K562 (cell line): ENCODE measurements around the gene IDUA. TPM values are rescaled to one million over a fixed set of nuclear protein-coding genes. Genes with fewer than 3 reads are reported as not detected.
A peak's percentile ranks its signal among the peaks of the same experiment; 100 is the strongest.

Source experiments
- CCAR2 ChIP-seq: fragments of 200-400 bp; formaldehyde crosslinking; IDR thresholded peaks from 2 replicates; pipeline ENCODE4 v1.6.1; 2017; ENCODE audit warnings: mild to moderate bottlenecking, low read depth, low read length
- CXXC5 ChIP-seq: fragments of 250-450 bp; sonication (Bioruptor Pico); IDR thresholded peaks from 2 replicates; pipeline ENCODE4 v1.8.0; 2022; ENCODE audit warnings: inconsistent platforms, mild to moderate bottlenecking, moderate library complexity
- GATAD2A ChIP-seq: fragments of 450-650 bp; IDR thresholded peaks from 2 replicates; pipeline ENCODE4 v1.6.1; 2017
- JUN ChIP-seq, 2 experiments: sonication (generic) in 1 of 2; formaldehyde crosslinking in 1 of 2; IDR thresholded peaks; 2 replicates each; pipeline versions ENCODE4 v1.6.1 to v1.8.0; 2012 to 2022; ENCODE audit warnings: borderline replicate concordance in 2 of 2, mild to moderate bottlenecking in 2 of 2, improper control_type of control experiment in 1 of 2, low read depth in 1 of 2, low read length in 1 of 2, missing genetic modification reagents in 1 of 2
- LCOR ChIP-seq: sonication (generic); formaldehyde crosslinking; IDR thresholded peaks from 2 replicates; pipeline ENCODE4 v1.8.0; 2022; ENCODE audit warnings: mild to moderate bottlenecking, missing genetic modification reagents
- MAZ ChIP-seq, 2 experiments: fragments of 450-650 bp in 1 of 2; sonication (generic) in 1 of 2; formaldehyde crosslinking; IDR thresholded peaks in 1 of 2; conservative IDR thresholded peaks in 1 of 2; 2 replicates each; pipeline versions ENCODE4 v1.4.0 to v1.5.0; 2020; ENCODE audit warnings: mild to moderate bottlenecking in 1 of 2, missing genetic modification reagents in 1 of 2
- NR2C2 ChIP-seq, 2 experiments: fragments of 200-800 bp in 1 of 2; sonication (Bioruptor generic) in 1 of 2; sonication (generic) in 1 of 2; formaldehyde crosslinking in 1 of 2; IDR thresholded peaks; 2 replicates each; pipeline versions ENCODE4 v1.6.1 to v1.8.0; 2016 to 2022; ENCODE audit warnings: mild to moderate bottlenecking in 1 of 2, missing compliant biosample characterization in 1 of 2, missing genetic modification characterization in 1 of 2, missing genetic modification reagents in 1 of 2
- RB1 ChIP-seq: fragments of 450-650 bp; IDR thresholded peaks from 2 replicates; pipeline ENCODE4 v1.6.1; 2017; ENCODE audit warnings: low read depth, mild to moderate bottlenecking
- RBBP5 ChIP-seq: fragments of 200-600 bp; sonication (generic); IDR thresholded peaks from 2 replicates; pipeline ENCODE4 v1.6.1; 2012; ENCODE audit warnings: borderline replicate concordance, mild to moderate bottlenecking, low read length, control low read depth, inconsistent platforms; ENCODE audit not compliant: insufficient read depth, poor library complexity, severe bottlenecking
- SOX6 ChIP-seq: fragments of 450-650 bp; IDR thresholded peaks from 2 replicates; pipeline ENCODE4 v1.6.1; 2014; ENCODE audit warnings: mild to moderate bottlenecking
- TEAD2 ChIP-seq: fragments of 450-650 bp; IDR thresholded peaks from 2 replicates; pipeline ENCODE4 v1.6.1; 2016; ENCODE audit warnings: missing genetic modification characterization, control low read depth, missing compliant biosample characterization
- TSC22D4 ChIP-seq: fragments of 450-650 bp; IDR thresholded peaks from 2 replicates; pipeline ENCODE4 v1.6.1; 2016; ENCODE audit warnings: missing genetic modification characterization, missing biosample characterization, control low read depth
- ZNF780A ChIP-seq: fragments of 250-450 bp; sonication (Bioruptor Pico); IDR thresholded peaks from 2 replicates; pipeline ENCODE4 v1.5.0; 2021; ENCODE audit warnings: mild to moderate bottlenecking
- polyA plus RNA-seq, 8 experiments: library from polyadenylated mRNA; depleted of rRNA in 4 of 8; stranded (reverse) in 5 of 8; unstranded in 3 of 8; fragments of >200 nt; fragmentation: Nextera tagmentation in 2 of 8; fragmentation: Illumina TruSeq in 1 of 8; extraction: Ambion mirVana in 2 of 8; extraction: Trizol in 1 of 8; gene quantifications; 2 replicates each; pipeline versions ENCODE4 v1.2.1 to v1.2.3, GENCODE V29; 2011 to 2014; ENCODE audit warnings: inconsistent platforms in 1 of 8, missing spikeins in 1 of 8
- total RNA-seq, 7 experiments: library from RNA; depleted of rRNA in 6 of 7; stranded (reverse); fragments of >200 nt in 6 of 7; fragmentation: Illumina TruSeq in 2 of 7; extraction: Trizol in 2 of 7; gene quantifications; 2 replicates each; pipeline versions ENCODE4 v1.2.1 to v1.2.3, GENCODE V29; 2011 to 2021; ENCODE audit warnings: low replicate concordance in 1 of 7
- TF ChIP-seq, protein P1 (sequence below): fragments of 450-650 bp; IDR thresholded peaks from 2 replicates; pipeline ENCODE4 v1.6.1; 2016; ENCODE audit warnings: borderline replicate concordance
- TF ChIP-seq, protein P2 (sequence below): fragments of 250-450 bp; sonication (Bioruptor Pico); IDR thresholded peaks from 2 replicates; pipeline ENCODE4 v1.5.0; 2022; ENCODE audit warnings: mild to moderate bottlenecking
- TF ChIP-seq, protein P3 (sequence below): sonication (generic); formaldehyde crosslinking; IDR thresholded peaks from 2 replicates; pipeline ENCODE4 v1.8.0; 2022; ENCODE audit warnings: missing genetic modification reagents, mild to moderate bottlenecking, moderate library complexity, borderline replicate concordance
- TF ChIP-seq, protein P4 (sequence below), 3 experiments: fragments of 200-800 bp in 1 of 3; sonication (Bioruptor generic) in 1 of 3; sonication (generic) in 1 of 3; formaldehyde crosslinking in 1 of 3; IDR thresholded peaks; 2 replicates each; pipeline versions ENCODE4 v1.6.1 to v1.8.0; 2016 to 2022; ENCODE audit warnings: mild to moderate bottlenecking in 2 of 3, missing compliant biosample characterization in 2 of 3, missing genetic modification characterization in 2 of 3, missing genetic modification reagents in 1 of 3

IDUA gene
- total and polyA plus RNA-seq, 9 of the 15 experiments (the other 6 are each of a cell fraction or from before 2014, with no cell fraction given): 0.04 to 16.1 (median 1.2) TPM

DNA sequence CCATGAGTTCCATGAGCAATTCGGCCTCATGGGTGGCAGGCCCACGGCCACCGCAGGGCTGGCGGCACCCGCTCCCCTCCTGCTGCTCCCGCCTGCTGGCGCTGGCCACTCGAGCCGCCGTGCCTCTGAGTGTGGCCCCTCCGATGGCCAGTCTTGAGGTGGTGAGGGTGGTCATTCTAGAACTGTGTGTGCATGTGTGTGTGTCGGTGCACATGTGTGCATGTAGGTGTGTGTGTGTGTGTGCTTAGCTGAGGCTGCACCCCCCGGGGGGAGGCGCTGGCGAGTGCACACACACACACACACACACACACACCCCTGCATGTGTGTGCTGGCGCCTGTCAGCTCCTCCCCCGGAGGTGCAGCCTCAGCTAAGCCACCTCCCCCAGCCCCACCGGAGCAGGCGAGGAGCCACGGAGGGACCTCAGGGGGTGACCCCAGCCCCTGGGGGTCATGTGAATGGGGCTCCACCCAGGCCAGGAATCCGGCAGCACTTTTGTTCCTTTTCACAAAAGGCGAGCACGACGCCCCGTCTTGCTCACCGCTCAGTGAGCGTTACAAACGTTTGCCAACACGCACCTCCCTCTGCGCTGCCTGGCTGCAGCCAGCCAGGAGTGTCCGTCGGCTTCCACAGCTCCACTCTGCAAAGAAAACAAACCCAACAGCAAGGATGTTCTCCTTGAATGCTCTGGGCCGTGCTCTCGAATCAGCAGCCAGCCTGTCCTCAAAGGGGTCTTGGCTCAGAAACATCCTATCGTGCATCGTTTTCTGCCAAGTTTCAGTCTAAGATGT lies 54.5 kb downstream of the IDUA start (continued):
- TF ChIP-seq MAZ (CRISPR knock-in tag; conservative IDR thresholded peaks at IDR 0.05 in 1 of 2, IDR thresholded peaks at IDR 0.05 in 1 of 2): peak; percentile 31 to 52; a peak in 1 of 4 replicates
- TF ChIP-seq, protein P1, sequence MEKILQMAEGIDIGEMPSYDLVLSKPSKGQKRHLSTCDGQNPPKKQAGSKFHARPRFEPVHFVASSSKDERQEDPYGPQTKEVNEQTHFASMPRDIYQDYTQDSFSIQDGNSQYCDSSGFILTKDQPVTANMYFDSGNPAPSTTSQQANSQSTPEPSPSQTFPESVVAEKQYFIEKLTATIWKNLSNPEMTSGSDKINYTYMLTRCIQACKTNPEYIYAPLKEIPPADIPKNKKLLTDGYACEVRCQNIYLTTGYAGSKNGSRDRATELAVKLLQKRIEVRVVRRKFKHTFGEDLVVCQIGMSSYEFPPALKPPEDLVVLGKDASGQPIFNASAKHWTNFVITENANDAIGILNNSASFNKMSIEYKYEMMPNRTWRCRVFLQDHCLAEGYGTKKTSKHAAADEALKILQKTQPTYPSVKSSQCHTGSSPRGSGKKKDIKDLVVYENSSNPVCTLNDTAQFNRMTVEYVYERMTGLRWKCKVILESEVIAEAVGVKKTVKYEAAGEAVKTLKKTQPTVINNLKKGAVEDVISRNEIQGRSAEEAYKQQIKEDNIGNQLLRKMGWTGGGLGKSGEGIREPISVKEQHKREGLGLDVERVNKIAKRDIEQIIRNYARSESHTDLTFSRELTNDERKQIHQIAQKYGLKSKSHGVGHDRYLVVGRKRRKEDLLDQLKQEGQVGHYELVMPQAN: no peak
- no peak for TF ChIP-seq ZNF780A
- TF ChIP-seq, protein P2, sequence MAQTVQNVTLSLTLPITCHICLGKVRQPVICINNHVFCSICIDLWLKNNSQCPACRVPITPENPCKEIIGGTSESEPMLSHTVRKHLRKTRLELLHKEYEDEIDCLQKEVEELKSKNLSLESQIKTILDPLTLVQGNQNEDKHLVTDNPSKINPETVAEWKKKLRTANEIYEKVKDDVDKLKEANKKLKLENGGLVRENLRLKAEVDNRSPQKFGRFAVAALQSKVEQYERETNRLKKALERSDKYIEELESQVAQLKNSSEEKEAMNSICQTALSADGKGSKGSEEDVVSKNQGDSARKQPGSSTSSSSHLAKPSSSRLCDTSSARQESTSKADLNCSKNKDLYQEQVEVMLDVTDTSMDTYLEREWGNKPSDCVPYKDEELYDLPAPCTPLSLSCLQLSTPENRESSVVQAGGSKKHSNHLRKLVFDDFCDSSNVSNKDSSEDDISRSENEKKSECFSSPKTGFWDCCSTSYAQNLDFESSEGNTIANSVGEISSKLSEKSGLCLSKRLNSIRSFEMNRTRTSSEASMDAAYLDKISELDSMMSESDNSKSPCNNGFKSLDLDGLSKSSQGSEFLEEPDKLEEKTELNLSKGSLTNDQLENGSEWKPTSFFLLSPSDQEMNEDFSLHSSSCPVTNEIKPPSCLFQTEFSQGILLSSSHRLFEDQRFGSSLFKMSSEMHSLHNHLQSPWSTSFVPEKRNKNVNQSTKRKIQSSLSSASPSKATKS: no peak
- TF ChIP-seq JUN (IDR thresholded peaks at IDR 0.05; ENCODE audit: borderline replicate concordance, low read depth, low read length): no peak
- TF ChIP-seq JUN (CRISPR knock-in tag; IDR thresholded peaks at IDR 0.05; ENCODE audit: borderline replicate concordance): no peak
- no peak for TF ChIP-seq CCAR2
- TF ChIP-seq TSC22D4 (tag): no peak
- TF ChIP-seq, protein P3, sequence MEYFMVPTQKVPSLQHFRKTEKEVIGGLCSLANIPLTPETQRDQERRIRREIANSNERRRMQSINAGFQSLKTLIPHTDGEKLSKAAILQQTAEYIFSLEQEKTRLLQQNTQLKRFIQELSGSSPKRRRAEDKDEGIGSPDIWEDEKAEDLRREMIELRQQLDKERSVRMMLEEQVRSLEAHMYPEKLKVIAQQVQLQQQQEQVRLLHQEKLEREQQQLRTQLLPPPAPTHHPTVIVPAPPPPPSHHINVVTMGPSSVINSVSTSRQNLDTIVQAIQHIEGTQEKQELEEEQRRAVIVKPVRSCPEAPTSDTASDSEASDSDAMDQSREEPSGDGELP (CRISPR knock-in tag): peak; percentile 51; the same call in 1 of the 2 replicates
- peak; percentile 56 for TF ChIP-seq CXXC5
- TF ChIP-seq RB1: peak; percentile 43; the same call in 1 of the 2 replicates
- peak; percentile 55 for TF ChIP-seq SOX6
- 0 out of 2 replicates have a peak, but pooled peaks have one; percentile 32 for TF ChIP-seq TEAD2
- TF ChIP-seq LCOR (CRISPR knock-in tag): no peak
- no peak; the same call in 1 of the 2 replicates for TF ChIP-seq NR2C2 (CRISPR knock-in tag; IDR thresholded peaks at IDR 0.05)
- peak; percentile 50; the same call in 1 of the 2 replicates for TF ChIP-seq NR2C2 (tag; IDR thresholded peaks at IDR 0.05)
- peak; percentile 54 for TF ChIP-seq RBBP5
- TF ChIP-seq, protein P4, sequence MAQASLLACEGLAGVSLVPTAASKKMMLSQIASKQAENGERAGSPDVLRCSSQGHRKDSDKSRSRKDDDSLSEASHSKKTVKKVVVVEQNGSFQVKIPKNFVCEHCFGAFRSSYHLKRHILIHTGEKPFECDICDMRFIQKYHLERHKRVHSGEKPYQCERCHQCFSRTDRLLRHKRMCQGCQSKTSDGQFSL (CRISPR knock-in tag; IDR thresholded peaks at IDR 0.05): peak; percentile 65; the same call in 1 of the 2 replicates
- TF ChIP-seq, protein P4 (tag; IDR thresholded peaks at IDR 0.05): no peak
- 0 out of 2 replicates have a peak, but pooled peaks have one; percentile 67 for TF ChIP-seq GATAD2A
